Measurements from ENCODE around the gene PARP12.

GRCh38 chr7:140085447-140085846 is 22.7 kb upstream of the PARP12 start:
- TF ChIP-seq SIX5 (IDR thresholded peaks at IDR 0.05; ENCODE audit: low read depth, low read length) = no peak
- no peak for TF ChIP-seq CTCF (IDR thresholded peaks at IDR 0.05; ENCODE audit: control extremely low read depth in 1 of 3, insufficient read depth in 1 of 3, low read depth in 1 of 3, low read length in 3 of 3)
- no peak for TF ChIP-seq EZH2 (IDR thresholded peaks at IDR 0.05; ENCODE audit: low read depth, low read length, severe bottlenecking)

Measured in H1 (cell line).